Mucosa of descending colon (tissue), 3 donors: ENCODE data around the gene SUPT4H1. TPM values are rescaled to one million over a fixed set of nuclear protein-coding genes. Genes with fewer than 3 reads are reported as not detected.

Experiments
- ATAC-seq: fragments of 200-7000 bp; cut with Tn5 transposase; one replicate; pipeline ENCODE4 v1.9.1; 2020; ENCODE audit warnings: mild to moderate bottlenecking, moderate library complexity
- DNase-seq, 3 donors: peaks; one replicate each; pipeline ENCODE4 v3.0.0-alpha.2; 2020
- H3K36me3 ChIP-seq: fragments of 200-600 bp; one replicate; pipeline ENCODE4 v1.8.0; 2021; ENCODE audit warnings: low read depth, mild to moderate bottlenecking
- H3K4me1 ChIP-seq: fragments of 200-600 bp; one replicate; pipeline ENCODE4 v1.8.0; 2021; ENCODE audit warnings: low read depth, mild to moderate bottlenecking
- H3K4me3 ChIP-seq: fragments of 200-600 bp; one replicate; pipeline ENCODE4 v1.8.0; 2021; ENCODE audit warnings: mild to moderate bottlenecking
- H3K9me3 ChIP-seq: fragments of 200-600 bp; one replicate; pipeline ENCODE4 v1.8.0; 2021; ENCODE audit warnings: mild to moderate bottlenecking
- intact Hi-C, 2 donors: fragments of 100-400 bp; cut with DNase I in 1 of 2; cut with micrococcal nuclease in 1 of 2; formaldehyde crosslinking; loops; one replicate each; pipeline versions ENCODE4 v1.11.0 to v1.11.1; 2022; cut with DNase I, micrococcal nuclease
- total RNA-seq, 3 donors: library from RNA; stranded (reverse); fragmentation: NEBNext Ultra II Directional in 2 of 3; extraction: Animal tissue kit (Norgen Biotek cat#: 25700) in 2 of 3; gene quantifications; one replicate each; pipeline versions ENCODE4 v1.2.1 to v1.2.4, GENCODE V29; 2021 to 2023
- TF ChIP-seq, protein P1 (sequence below): fragments of 200-600 bp; IDR thresholded peaks from one replicate; pipeline ENCODE4 v1.8.0; 2022; ENCODE audit warnings: antibody characterized with exemption, mild to moderate bottlenecking
- donor health status: DM: no; HTN: no; CAD: no; lungs with moderate emphysema.
- donor health status: DM: no; HTN: no; CAD: no.
- donor health status: DM: no; HTN: yes; CAD: no.

SUPT4H1 gene
- total RNA-seq, 3 donors from 2014 or later: 57.9 to 79.5 (median 68.9) TPM

DNA sequence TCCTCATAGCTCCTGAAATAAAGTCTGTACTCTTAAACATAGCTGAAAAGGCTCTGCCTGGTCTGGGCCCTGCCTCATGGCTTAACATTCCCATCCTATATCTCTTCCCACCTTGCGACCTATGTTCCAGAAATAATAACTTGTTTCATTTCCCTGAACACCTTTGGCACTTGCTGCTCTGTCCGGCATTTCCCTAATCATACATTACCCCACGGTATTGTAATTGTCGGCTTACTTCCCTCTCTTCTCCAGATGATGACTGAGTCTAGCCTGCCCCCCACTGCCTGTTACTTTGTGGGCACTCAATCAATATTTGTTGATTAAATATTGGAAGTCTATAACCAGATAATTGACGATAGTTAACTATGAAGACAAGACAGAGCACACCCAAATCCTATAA lies 23.3 kb upstream of the SUPT4H1 start:
- H3K4me1 ChIP-seq: peaks cover 48% of the 10 kb centered on the region
- peak; percentile 57 for ATAC-seq
- no peak overlapping the region for H3K4me3 ChIP-seq
- H3K9me3 ChIP-seq: no peaks in the 10 kb centered on the region
- no peak for DNase-seq
- no peaks in the 10 kb centered on the region for H3K36me3 ChIP-seq
- intact Hi-C loops: no loop called here
- TF ChIP-seq, protein P1, sequence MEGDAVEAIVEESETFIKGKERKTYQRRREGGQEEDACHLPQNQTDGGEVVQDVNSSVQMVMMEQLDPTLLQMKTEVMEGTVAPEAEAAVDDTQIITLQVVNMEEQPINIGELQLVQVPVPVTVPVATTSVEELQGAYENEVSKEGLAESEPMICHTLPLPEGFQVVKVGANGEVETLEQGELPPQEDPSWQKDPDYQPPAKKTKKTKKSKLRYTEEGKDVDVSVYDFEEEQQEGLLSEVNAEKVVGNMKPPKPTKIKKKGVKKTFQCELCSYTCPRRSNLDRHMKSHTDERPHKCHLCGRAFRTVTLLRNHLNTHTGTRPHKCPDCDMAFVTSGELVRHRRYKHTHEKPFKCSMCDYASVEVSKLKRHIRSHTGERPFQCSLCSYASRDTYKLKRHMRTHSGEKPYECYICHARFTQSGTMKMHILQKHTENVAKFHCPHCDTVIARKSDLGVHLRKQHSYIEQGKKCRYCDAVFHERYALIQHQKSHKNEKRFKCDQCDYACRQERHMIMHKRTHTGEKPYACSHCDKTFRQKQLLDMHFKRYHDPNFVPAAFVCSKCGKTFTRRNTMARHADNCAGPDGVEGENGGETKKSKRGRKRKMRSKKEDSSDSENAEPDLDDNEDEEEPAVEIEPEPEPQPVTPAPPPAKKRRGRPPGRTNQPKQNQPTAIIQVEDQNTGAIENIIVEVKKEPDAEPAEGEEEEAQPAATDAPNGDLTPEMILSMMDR: no peak

DNA sequence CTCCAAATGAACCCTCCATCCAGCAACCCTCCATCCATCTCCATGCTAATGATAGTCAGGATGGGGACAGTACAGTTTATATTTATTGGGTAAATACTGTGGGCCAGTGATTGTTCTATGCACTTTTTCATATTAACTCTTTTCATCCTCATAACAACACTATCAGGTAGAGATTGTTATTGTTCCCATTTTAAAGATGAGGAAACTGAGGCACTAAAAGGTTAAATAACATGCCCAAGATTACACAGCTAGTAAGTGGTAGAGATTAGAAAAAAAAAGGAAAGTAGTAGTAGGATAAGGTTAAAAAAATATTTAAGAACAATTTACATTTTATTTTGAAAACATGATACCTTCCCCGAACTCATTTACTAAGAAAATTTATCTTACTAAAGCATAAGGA lies 21.9 kb upstream of the SUPT4H1 start:
- H3K36me3 ChIP-seq: no peaks in the 10 kb centered on the region
- ATAC-seq (no peak), DNase-seq (no peak)
- no peak overlapping the region for H3K4me3 ChIP-seq
- TF ChIP-seq, protein P1: no peak
- no peaks in the 10 kb centered on the region for H3K9me3 ChIP-seq
- intact Hi-C loops: no loop called here
- peaks cover 42% of the 10 kb centered on the region for H3K4me1 ChIP-seq

DNA sequence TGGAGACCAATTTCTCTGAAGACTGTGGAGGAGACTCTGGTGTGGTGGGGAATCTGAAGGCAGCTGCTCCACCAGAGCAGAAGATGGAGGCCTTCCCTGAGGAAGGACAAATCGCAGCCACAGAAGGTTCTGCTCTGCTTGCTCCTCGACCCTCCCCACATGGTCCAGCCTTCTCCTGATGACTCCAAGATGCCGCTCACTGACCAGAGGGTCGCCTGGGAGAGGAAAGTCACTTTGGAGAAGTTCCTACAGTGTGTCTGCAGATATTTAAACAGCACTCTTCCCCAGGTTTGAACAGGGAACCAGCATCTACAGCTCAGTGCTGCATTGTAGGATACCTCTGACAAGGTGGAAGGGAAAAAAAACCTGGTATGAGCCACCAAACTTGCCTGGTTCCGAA lies 21.0 kb upstream of the SUPT4H1 start:
- no peak for DNase-seq
- ATAC-seq: no peak
- intact Hi-C loops: no loop called here
- Histone ChIP-seq H3K9me3 (no peaks in the 10 kb centered on the region), H3K4me3 (no peak overlapping the region), H3K36me3 (no peaks in the 10 kb centered on the region), H3K4me1 (peaks cover 40% of the 10 kb centered on the region)
- TF ChIP-seq, protein P1: no peak

DNA sequence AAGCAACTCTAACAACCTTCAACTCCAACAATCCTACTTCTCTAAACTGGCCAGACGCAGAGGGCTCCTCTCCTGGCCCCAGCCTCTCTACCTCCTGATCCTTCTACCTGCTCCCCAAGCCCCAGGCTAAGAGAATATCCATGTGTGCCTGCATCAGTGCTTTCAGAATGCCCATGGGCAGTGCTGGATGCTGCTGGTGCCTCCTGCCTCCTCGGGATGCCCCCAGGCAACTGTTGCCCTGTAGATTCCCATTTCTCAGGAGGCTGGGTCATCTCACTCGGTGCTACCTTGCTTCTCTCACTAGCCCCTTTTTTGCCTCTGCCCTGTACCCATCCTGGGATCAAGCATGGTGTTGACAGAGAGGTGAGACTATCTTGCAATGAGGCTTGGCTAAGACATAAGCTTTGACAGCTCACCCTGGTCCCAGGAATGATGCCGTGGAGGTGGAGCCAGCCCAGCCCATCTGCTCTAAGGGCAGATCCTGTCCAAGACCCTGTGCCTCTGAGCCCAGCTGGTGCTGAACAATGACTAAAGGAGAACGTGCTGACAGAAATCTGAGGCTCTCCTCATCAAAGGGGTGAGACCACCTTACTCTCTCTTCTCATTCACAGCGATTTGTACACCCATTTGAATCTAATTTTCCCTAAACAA lies 19.4 kb upstream of the SUPT4H1 start:
- DNase-seq (no peak), ATAC-seq (no peak)
- TF ChIP-seq, protein P1: no peak
- Histone ChIP-seq H3K4me1 (peaks cover 45% of the 10 kb centered on the region), H3K36me3 (no peaks in the 10 kb centered on the region), H3K4me3 (no peak overlapping the region), H3K9me3 (no peaks in the 10 kb centered on the region)
- intact Hi-C loops: no loop called here

DNA sequence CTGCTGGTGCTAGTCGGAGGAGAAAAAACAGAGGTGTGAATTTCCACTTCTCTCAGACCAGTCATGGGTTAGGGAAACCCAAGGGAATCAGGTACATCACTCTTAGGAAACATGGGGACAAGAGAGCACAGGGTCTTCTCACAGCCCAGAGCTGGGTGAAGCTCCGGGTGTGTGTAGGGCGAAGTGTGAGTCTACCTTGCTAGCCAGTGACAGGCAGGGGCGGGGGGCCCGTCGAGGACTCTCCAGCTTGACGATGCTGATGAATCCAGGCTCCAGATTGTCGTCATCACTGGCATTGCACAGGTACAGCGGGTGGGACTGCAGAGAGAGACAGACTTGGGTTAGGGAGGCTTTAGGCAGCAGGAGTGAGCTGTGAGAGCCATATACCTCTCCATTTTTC lies 18.7 kb upstream of the SUPT4H1 start:
- no peak for ATAC-seq

More for the DNA sequence above, 18.7 kb upstream of the SUPT4H1 start:
- no peaks in the 10 kb centered on the region for H3K36me3 ChIP-seq
- peaks cover 45% of the 10 kb centered on the region for H3K4me1 ChIP-seq
- no peaks in the 10 kb centered on the region for H3K9me3 ChIP-seq
- TF ChIP-seq, protein P1: no peak
- DNase-seq: no peak
- no peak overlapping the region for H3K4me3 ChIP-seq
- intact Hi-C loops: no loop called here
